Measurements from ENCODE around the gene CEP128. TPM values are rescaled to one million over a fixed set of nuclear protein-coding genes. Genes with fewer than 3 reads are reported as not detected.

CEP128 gene
- total RNA-seq, 1 donor from 2014 or later: 9.7 TPM

- peaks cover 9% of the 10 kb centered on the region for H3K4me1 Mint-ChIP-seq (ENCODE audit: unreplicated experiment)
- H3K9me3 Mint-ChIP-seq (ENCODE audit: unreplicated experiment): peaks cover 13% of the 10 kb centered on the region
- H3K36me3 Mint-ChIP-seq (ENCODE audit: unreplicated experiment): peaks cover 6% of the 10 kb centered on the region
- no peak overlapping the region for H3K4me3 Mint-ChIP-seq (ENCODE audit: unreplicated experiment)
- no peaks in the 10 kb centered on the region for H3K27me3 Mint-ChIP-seq (ENCODE audit: unreplicated experiment)
- no peak for DNase-seq (ENCODE audit: extremely low spot score, unreplicated experiment)
- TF ChIP-seq CTCF (IDR thresholded peaks at IDR 0.05): no peak
- no peak overlapping the region for H3K27ac Mint-ChIP-seq (ENCODE audit: unreplicated experiment)
Observed at GRCh38 chr14:80538633-80539375, 402.7 kb downstream of the CEP128 start.

- TF ChIP-seq CTCF (IDR thresholded peaks at IDR 0.05): no peak
- Mint-ChIP-seq H3K36me3 (ENCODE audit: unreplicated experiment) (peaks cover 4% of the 10 kb centered on the region), H3K9me3 (ENCODE audit: unreplicated experiment) (peaks cover 13% of the 10 kb centered on the region), H3K4me3 (ENCODE audit: unreplicated experiment) (no peak overlapping the region), H3K27ac (ENCODE audit: unreplicated experiment) (no peak overlapping the region), H3K27me3 (ENCODE audit: unreplicated experiment) (no peaks in the 10 kb centered on the region), H3K4me1 (ENCODE audit: unreplicated experiment) (peaks cover 9% of the 10 kb centered on the region)
- DNase-seq (ENCODE audit: extremely low spot score, unreplicated experiment): no peak
Observed at GRCh38 chr14:80537626-80538025, 403.9 kb downstream of the CEP128 start.

DNA sequence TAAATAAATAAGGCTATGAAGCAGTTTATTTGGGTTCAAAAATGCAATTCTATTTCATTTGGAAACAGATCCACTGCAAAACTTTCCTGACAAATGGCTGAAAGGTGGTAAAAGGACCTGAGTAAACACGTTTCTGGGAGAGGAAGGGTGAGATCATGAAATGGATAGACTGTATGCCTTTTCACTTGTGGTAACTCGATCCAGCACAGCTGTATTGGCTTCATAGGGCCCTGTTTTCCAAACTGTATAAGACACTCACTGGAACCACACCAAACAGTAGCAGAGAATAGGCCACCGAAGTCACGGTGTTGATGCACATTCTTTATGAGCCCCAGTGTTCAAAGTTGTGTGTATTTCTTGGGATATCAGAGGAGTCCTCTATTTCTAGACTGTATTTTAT lies 405.1 kb downstream of the CEP128 start:
- no peak overlapping the region for H3K27ac Mint-ChIP-seq (ENCODE audit: unreplicated experiment)
- TF ChIP-seq CTCF (IDR thresholded peaks at IDR 0.05): no peak
- H3K4me1 Mint-ChIP-seq (ENCODE audit: unreplicated experiment): peaks cover 9% of the 10 kb centered on the region
- peaks cover 13% of the 10 kb centered on the region for H3K9me3 Mint-ChIP-seq (ENCODE audit: unreplicated experiment)
- no peak for DNase-seq (ENCODE audit: extremely low spot score, unreplicated experiment)
- no peaks in the 10 kb centered on the region for H3K27me3 Mint-ChIP-seq (ENCODE audit: unreplicated experiment)
- H3K4me3 Mint-ChIP-seq (ENCODE audit: unreplicated experiment): no peak overlapping the region
- peaks cover 5% of the 10 kb centered on the region for H3K36me3 Mint-ChIP-seq (ENCODE audit: unreplicated experiment)

DNA sequence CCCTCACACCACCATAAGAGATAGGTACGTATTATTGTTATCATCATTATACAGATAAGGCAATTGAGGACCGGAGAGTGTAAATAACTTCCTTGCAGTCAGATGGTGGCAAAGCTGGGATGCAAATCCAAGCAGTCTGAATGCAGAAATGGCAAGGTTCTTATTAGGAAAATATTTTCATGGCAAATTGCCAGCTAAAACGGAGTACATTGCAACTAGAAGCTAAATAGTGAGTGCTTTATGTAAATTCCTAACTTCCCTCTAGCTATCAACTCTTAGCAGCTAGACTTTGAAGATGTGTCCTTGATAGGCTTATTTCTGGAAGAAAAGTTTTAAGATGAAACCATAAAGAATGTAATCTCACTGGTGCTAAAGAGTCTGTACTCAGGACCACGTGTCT lies 406.4 kb downstream of the CEP128 start:
- Mint-ChIP-seq H3K4me1 (ENCODE audit: unreplicated experiment) (peaks cover 9% of the 10 kb centered on the region), H3K9me3 (ENCODE audit: unreplicated experiment) (peaks cover 8% of the 10 kb centered on the region), H3K27ac (ENCODE audit: unreplicated experiment) (no peak overlapping the region), H3K27me3 (ENCODE audit: unreplicated experiment) (no peaks in the 10 kb centered on the region), H3K36me3 (ENCODE audit: unreplicated experiment) (peaks cover 6% of the 10 kb centered on the region), H3K4me3 (ENCODE audit: unreplicated experiment) (no peak overlapping the region)
- no peak for TF ChIP-seq CTCF (IDR thresholded peaks at IDR 0.05)
- DNase-seq (ENCODE audit: extremely low spot score, unreplicated experiment): no peak

- peaks cover 4% of the 10 kb centered on the region for H3K9me3 Mint-ChIP-seq (ENCODE audit: unreplicated experiment)
- no peak for DNase-seq (ENCODE audit: extremely low spot score, unreplicated experiment)
- H3K27ac Mint-ChIP-seq (ENCODE audit: unreplicated experiment): no peak overlapping the region
- H3K4me1 Mint-ChIP-seq (ENCODE audit: unreplicated experiment): peaks cover 24% of the 10 kb centered on the region
- no peak overlapping the region for H3K4me3 Mint-ChIP-seq (ENCODE audit: unreplicated experiment)
- peaks cover 6% of the 10 kb centered on the region for H3K36me3 Mint-ChIP-seq (ENCODE audit: unreplicated experiment)
- TF ChIP-seq CTCF (IDR thresholded peaks at IDR 0.05): no peak
- H3K27me3 Mint-ChIP-seq (ENCODE audit: unreplicated experiment): no peaks in the 10 kb centered on the region
Observed at GRCh38 chr14:80523518-80524117, 417.9 kb downstream of the CEP128 start.
